Loucy (cell line): ENCODE measurements around the gene SLC25A13.

Experiments used
- CTCF ChIP-seq: fragments of 200-600 bp; sonication (generic); conservative IDR thresholded peaks from 2 replicates; pipeline ENCODE4 v1.5.1; 2014; ENCODE audit warnings: mild to moderate bottlenecking, antibody characterized with exemption, low read length
- EZH2phosphoT487 ChIP-seq: fragments of 200-600 bp; IDR thresholded peaks from 2 replicates; pipeline ENCODE4 v1.6.1; 2018; ENCODE audit warnings: antibody characterized with exemption, mild to moderate bottlenecking, moderate library complexity, borderline replicate concordance

GRCh38 chr7:96233084-96233483 is 88.8 kb downstream of the SLC25A13 start:
- TF ChIP-seq CTCF (no peak), EZH2phosphoT487 (no peak)
